ENCODE measurements around the gene FLAD1. TPM values are rescaled to one million over a fixed set of nuclear protein-coding genes. Genes with fewer than 3 reads are reported as not detected.

Gene FLAD1
- total RNA-seq, 1 experiment from 2014 or later: 49.6 TPM

GRCh38 chr1:155003766-155004351 lies 20.7 kb downstream of the FLAD1 start:
- no peaks in the 10 kb centered on the region; the same call in 1 of the 2 replicates for H3K9me3 ChIP-seq
- peak overlapping the region; percentile 97 for H3K4me3 ChIP-seq
- H3K27me3 ChIP-seq: no peaks in the 10 kb centered on the region
- DNase-seq: peak; percentile 98
- peaks cover 51% of the 10 kb centered on the region for H3K36me3 ChIP-seq

- Histone ChIP-seq H3K27me3 (no peaks in the 10 kb centered on the region), H3K36me3 (peaks cover 55% of the 10 kb centered on the region)
- DNase-seq: no peak
These were observed 21.4 kb downstream of the FLAD1 start for GRCh38 chr1:155004352-155005075.

GRCh38 chr1:155005076-155006011 lies 22.2 kb downstream of the FLAD1 start:
- no peaks in the 10 kb centered on the region; the same call in 1 of the 2 replicates for H3K9me3 ChIP-seq
- H3K36me3 ChIP-seq: peaks cover 62% of the 10 kb centered on the region
- H3K4me3 ChIP-seq: peak overlapping the region; percentile 97
- H3K27me3 ChIP-seq: no peaks in the 10 kb centered on the region
- peak; percentile 99 for DNase-seq

More at GRCh38 chr1:155004352-155005075, 21.4 kb downstream of the FLAD1 start:
- Histone ChIP-seq H3K9me3 (no peaks in the 10 kb centered on the region; the same call in 1 of the 2 replicates), H3K4me3 (peak overlapping the region; percentile 97)

- no peak overlapping the region for H3K4me3 ChIP-seq
- H3K36me3 ChIP-seq: peaks cover 70% of the 10 kb centered on the region
- no peaks in the 10 kb centered on the region; the same call in 1 of the 2 replicates for H3K9me3 ChIP-seq
- no peaks in the 10 kb centered on the region for H3K27me3 ChIP-seq
- DNase-seq: no peak
These were observed 23.5 kb downstream of the FLAD1 start for GRCh38 chr1:155006601-155007101.

GRCh38 chr1:155007251-155007828 lies 24.2 kb downstream of the FLAD1 start:
- H3K27me3 ChIP-seq: no peaks in the 10 kb centered on the region
- no peak overlapping the region for H3K4me3 ChIP-seq
- H3K9me3 ChIP-seq: no peaks in the 10 kb centered on the region; the same call in 1 of the 2 replicates
- DNase-seq: peak; percentile 70
- H3K36me3 ChIP-seq: peaks cover 75% of the 10 kb centered on the region

- no peak for DNase-seq
- no peaks in the 10 kb centered on the region for H3K9me3 ChIP-seq
These were observed 25.1 kb downstream of the FLAD1 start for GRCh38 chr1:155008015-155008941.

GRCh38 chr1:155009221-155009711 lies 26.1 kb downstream of the FLAD1 start:
- H3K4me3 ChIP-seq: no peak overlapping the region
- H3K27me3 ChIP-seq: no peaks in the 10 kb centered on the region
- H3K36me3 ChIP-seq: peaks cover 76% of the 10 kb centered on the region
- H3K9me3 ChIP-seq: no peaks in the 10 kb centered on the region
- DNase-seq: no peak

More at GRCh38 chr1:155008015-155008941, 25.1 kb downstream of the FLAD1 start:
- no peaks in the 10 kb centered on the region for H3K27me3 ChIP-seq
- H3K4me3 ChIP-seq: no peak overlapping the region
- peaks cover 76% of the 10 kb centered on the region for H3K36me3 ChIP-seq

GRCh38 chr1:155009742-155010141 lies 26.6 kb downstream of the FLAD1 start:
- no peak for DNase-seq
- no peaks in the 10 kb centered on the region for H3K9me3 ChIP-seq
- H3K27me3 ChIP-seq: no peaks in the 10 kb centered on the region
- H3K36me3 ChIP-seq: peaks cover 76% of the 10 kb centered on the region
- no peak overlapping the region for H3K4me3 ChIP-seq

GRCh38 chr1:155010211-155010918 lies 27.2 kb downstream of the FLAD1 start:
- Histone ChIP-seq H3K9me3 (no peaks in the 10 kb centered on the region), H3K27me3 (no peaks in the 10 kb centered on the region), H3K4me3 (no peak overlapping the region), H3K36me3 (peaks cover 80% of the 10 kb centered on the region)
- no peak for DNase-seq

GRCh38 chr1:155011004-155011416 lies 27.9 kb downstream of the FLAD1 start:
- no peaks in the 10 kb centered on the region for H3K27me3 ChIP-seq
- DNase-seq: no peak
- no peaks in the 10 kb centered on the region for H3K9me3 ChIP-seq
- H3K36me3 ChIP-seq: peaks cover 83% of the 10 kb centered on the region
- H3K4me3 ChIP-seq: no peak overlapping the region

- Histone ChIP-seq H3K36me3 (peaks cover 83% of the 10 kb centered on the region), H3K4me3 (no peak overlapping the region), H3K27me3 (no peaks in the 10 kb centered on the region), H3K9me3 (no peaks in the 10 kb centered on the region)
- DNase-seq: no peak
These were observed 28.4 kb downstream of the FLAD1 start for GRCh38 chr1:155011437-155012025.

- DNase-seq: peak; percentile 62
- Histone ChIP-seq H3K9me3 (no peaks in the 10 kb centered on the region), H3K36me3 (peaks cover 82% of the 10 kb centered on the region), H3K27me3 (no peaks in the 10 kb centered on the region), H3K4me3 (no peak overlapping the region)
These were observed 28.9 kb downstream of the FLAD1 start for GRCh38 chr1:155012026-155012546.

GRCh38 chr1:155012776-155013602 lies 29.8 kb downstream of the FLAD1 start:
- DNase-seq: no peak
- Histone ChIP-seq H3K27me3 (no peaks in the 10 kb centered on the region), H3K9me3 (no peaks in the 10 kb centered on the region)

More at GRCh38 chr1:155012776-155013602, 29.8 kb downstream of the FLAD1 start:
- Histone ChIP-seq H3K36me3 (peaks cover 77% of the 10 kb centered on the region), H3K4me3 (no peak overlapping the region)
